ENCODE measurements around the gene ACTN1. TPM values are rescaled to one million over a fixed set of nuclear protein-coding genes. Genes with fewer than 3 reads are reported as not detected.

The ACTN1 gene
- polyA plus RNA-seq, 1 of the 3 experiments (the other 2 are of a cell fraction): 319 TPM

- WGBS (ENCODE audit: low lambda C conversion rate): 14% methylated on average over 2 of the region's 2 CpGs
- POLR2A ChIA-PET: no interaction called here
- no peaks in the 10 kb centered on the region for H4K20me1 ChIP-seq (ENCODE audit: insufficient read depth)
- TF ChIP-seq TCF12 (IDR thresholded peaks at IDR 0.05) (no peak), FOXJ3 (CRISPR knock-in tag; IDR thresholded peaks at IDR 0.05) (no peak), NRF1 (IDR thresholded peaks at IDR 0.05; ENCODE audit: low read depth, low read length) (no peak), TAF1 (IDR thresholded peaks at IDR 0.05; ENCODE audit: borderline replicate concordance, low read depth, low read length) (no peak), EZH2phosphoT487 (IDR thresholded peaks at IDR 0.05; ENCODE audit: borderline replicate concordance, low read depth) (no peak), JUND (IDR thresholded peaks at IDR 0.05) (no peak), FOXM1 (IDR thresholded peaks at IDR 0.05; ENCODE audit: low read depth) (no peak), CTCF (IDR thresholded peaks at IDR 0.05) (peak; percentile 84), RXRA (IDR thresholded peaks at IDR 0.05; ENCODE audit: borderline replicate concordance, low read depth) (no peak), RAD21 (IDR thresholded peaks at IDR 0.05; ENCODE audit: low read length) (peak; percentile 88), MEF2A (IDR thresholded peaks at IDR 0.05; ENCODE audit: borderline replicate concordance, low read depth) (no peak), USF1 (IDR thresholded peaks at IDR 0.05; ENCODE audit: borderline replicate concordance, low read depth) (no peak), TEAD4 (IDR thresholded peaks at IDR 0.05; ENCODE audit: borderline replicate concordance, insufficient read depth) (no peak), NFIC (IDR thresholded peaks at IDR 0.05; ENCODE audit: borderline replicate concordance) (no peak), GATA2 (CRISPR knock-in tag; IDR thresholded peaks at IDR 0.05) (no peak), SMC3 (IDR thresholded peaks at IDR 0.05; ENCODE audit: low read depth, low read length) (peak; percentile 79), FOSL2 (IDR thresholded peaks at IDR 0.05; ENCODE audit: borderline replicate concordance, low read depth) (no peak), ELF1 (IDR thresholded peaks at IDR 0.05) (0 out of 2 replicates have a peak, but pooled peaks have one; percentile 28), POLR2AphosphoS5 (IDR thresholded peaks at IDR 0.05; ENCODE audit: low read depth, low read length) (no peak), GABPA (IDR thresholded peaks at IDR 0.05; ENCODE audit: low read depth) (no peak), RFX5 (IDR thresholded peaks at IDR 0.05; ENCODE audit: low read length) (no peak), CHD2 (IDR thresholded peaks at IDR 0.05; ENCODE audit: low read length, partially characterized antibody) (peak; percentile 64), RCOR1 (IDR thresholded peaks at IDR 0.05; ENCODE audit: low read length) (no peak)
- TF ChIP-seq, protein P1, sequence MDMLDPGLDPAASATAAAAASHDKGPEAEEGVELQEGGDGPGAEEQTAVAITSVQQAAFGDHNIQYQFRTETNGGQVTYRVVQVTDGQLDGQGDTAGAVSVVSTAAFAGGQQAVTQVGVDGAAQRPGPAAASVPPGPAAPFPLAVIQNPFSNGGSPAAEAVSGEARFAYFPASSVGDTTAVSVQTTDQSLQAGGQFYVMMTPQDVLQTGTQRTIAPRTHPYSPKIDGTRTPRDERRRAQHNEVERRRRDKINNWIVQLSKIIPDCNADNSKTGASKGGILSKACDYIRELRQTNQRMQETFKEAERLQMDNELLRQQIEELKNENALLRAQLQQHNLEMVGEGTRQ (IDR thresholded peaks at IDR 0.05; ENCODE audit: borderline replicate concordance, low read depth, low read length): no peak
- TF ChIP-seq, protein P2, sequence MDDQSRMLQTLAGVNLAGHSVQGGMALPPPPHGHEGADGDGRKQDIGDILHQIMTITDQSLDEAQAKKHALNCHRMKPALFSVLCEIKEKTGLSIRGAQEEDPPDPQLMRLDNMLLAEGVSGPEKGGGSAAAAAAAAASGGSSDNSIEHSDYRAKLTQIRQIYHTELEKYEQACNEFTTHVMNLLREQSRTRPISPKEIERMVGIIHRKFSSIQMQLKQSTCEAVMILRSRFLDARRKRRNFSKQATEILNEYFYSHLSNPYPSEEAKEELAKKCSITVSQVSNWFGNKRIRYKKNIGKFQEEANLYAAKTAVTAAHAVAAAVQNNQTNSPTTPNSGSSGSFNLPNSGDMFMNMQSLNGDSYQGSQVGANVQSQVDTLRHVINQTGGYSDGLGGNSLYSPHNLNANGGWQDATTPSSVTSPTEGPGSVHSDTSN (IDR thresholded peaks at IDR 0.05): peak; percentile 4; the same call in 1 of the 2 replicates
- TF ChIP-seq, protein P3, sequence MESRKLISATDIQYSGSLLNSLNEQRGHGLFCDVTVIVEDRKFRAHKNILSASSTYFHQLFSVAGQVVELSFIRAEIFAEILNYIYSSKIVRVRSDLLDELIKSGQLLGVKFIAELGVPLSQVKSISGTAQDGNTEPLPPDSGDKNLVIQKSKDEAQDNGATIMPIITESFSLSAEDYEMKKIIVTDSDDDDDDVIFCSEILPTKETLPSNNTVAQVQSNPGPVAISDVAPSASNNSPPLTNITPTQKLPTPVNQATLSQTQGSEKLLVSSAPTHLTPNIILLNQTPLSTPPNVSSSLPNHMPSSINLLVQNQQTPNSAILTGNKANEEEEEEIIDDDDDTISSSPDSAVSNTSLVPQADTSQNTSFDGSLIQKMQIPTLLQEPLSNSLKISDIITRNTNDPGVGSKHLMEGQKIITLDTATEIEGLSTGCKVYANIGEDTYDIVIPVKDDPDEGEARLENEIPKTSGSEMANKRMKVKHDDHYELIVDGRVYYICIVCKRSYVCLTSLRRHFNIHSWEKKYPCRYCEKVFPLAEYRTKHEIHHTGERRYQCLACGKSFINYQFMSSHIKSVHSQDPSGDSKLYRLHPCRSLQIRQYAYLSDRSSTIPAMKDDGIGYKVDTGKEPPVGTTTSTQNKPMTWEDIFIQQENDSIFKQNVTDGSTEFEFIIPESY (IDR thresholded peaks at IDR 0.05; ENCODE audit: borderline replicate concordance, low read depth): no peak
- TF ChIP-seq, protein P4, sequence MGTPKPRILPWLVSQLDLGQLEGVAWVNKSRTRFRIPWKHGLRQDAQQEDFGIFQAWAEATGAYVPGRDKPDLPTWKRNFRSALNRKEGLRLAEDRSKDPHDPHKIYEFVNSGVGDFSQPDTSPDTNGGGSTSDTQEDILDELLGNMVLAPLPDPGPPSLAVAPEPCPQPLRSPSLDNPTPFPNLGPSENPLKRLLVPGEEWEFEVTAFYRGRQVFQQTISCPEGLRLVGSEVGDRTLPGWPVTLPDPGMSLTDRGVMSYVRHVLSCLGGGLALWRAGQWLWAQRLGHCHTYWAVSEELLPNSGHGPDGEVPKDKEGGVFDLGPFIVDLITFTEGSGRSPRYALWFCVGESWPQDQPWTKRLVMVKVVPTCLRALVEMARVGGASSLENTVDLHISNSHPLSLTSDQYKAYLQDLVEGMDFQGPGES (IDR thresholded peaks at IDR 0.05; ENCODE audit: low read depth, low read length): no peak
- TF ChIP-seq, protein P5, sequence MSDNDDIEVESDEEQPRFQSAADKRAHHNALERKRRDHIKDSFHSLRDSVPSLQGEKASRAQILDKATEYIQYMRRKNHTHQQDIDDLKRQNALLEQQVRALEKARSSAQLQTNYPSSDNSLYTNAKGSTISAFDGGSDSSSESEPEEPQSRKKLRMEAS (IDR thresholded peaks at IDR 0.05; ENCODE audit: low read depth): no peak
Measured at GRCh38 chr14:68862954-68863594, 116.0 kb downstream of the ACTN1 start.

More at GRCh38 chr14:68862954-68863594, 116.0 kb downstream of the ACTN1 start:
- Histone ChIP-seq H3K4me1 (ENCODE audit: control insufficient read depth in 1 of 2, insufficient read depth in 2 of 2, low read depth in 1 of 2, low read length in 1 of 2) (no peaks in the 10 kb centered on the region), H3K4me2 (no peak overlapping the region), H3K27ac (ENCODE audit: low read depth in 2 of 2, low read length in 1 of 2) (no peak overlapping the region), H3K4me3 (ENCODE audit: low read depth in 2 of 2, low read length in 1 of 2) (no peak overlapping the region; a peak in 1 of 4 replicates), H3K9ac (no peak overlapping the region), H2AFZ (ENCODE audit: low read depth) (no peak overlapping the region), H3K27me3 (ENCODE audit: insufficient read depth) (no peaks in the 10 kb centered on the region), H3K79me2 (ENCODE audit: insufficient read depth) (no peaks in the 10 kb centered on the region), H3K9me3 (no peaks in the 10 kb centered on the region), H3K9me2 (no peaks in the 10 kb centered on the region), H3F3A (replicated peaks; ENCODE audit: insufficient read depth) (peaks cover 36% of the 10 kb centered on the region), H3K36me3 (replicated peaks in 1 of 2; ENCODE audit: control insufficient read depth in 1 of 2, insufficient read depth in 2 of 2, low read length in 1 of 2) (peaks cover 0 to 27% of the 10 kb centered on the region in 2 experiments)
- peak; percentile 79 for DNase-seq
- CTCF ChIA-PET: interaction anchor here (0.6 to 6.2 kb wide), 61 partner anchors 9 to 1857 kb away, joined by 3 to 94 read pairs (median 4); partner anchors contain the start of gene ERH
